ENCODE results near the gene COL19A1.
"Not testable (repeated sequence)": the region's sequence is repeated elsewhere in the genome, so short reads cannot be mapped to it uniquely, and the experiment has no call there.

Gene COL19A1

GRCh38 chr6:69900869-69901268 lies 34.5 kb downstream of the COL19A1 start:
- DNase-seq (ENCODE audit: low read depth in 2 of 2), result no peak

- no peak for DNase-seq (ENCODE audit: low read depth in 2 of 2)
These were observed 35.0 kb downstream of the COL19A1 start for GRCh38 chr6:69901361-69901760.

GRCh38 chr6:69907981-69908498 lies 41.7 kb downstream of the COL19A1 start:
- DNase-seq (ENCODE audit: low read depth in 2 of 2), result no peak

- DNase-seq (ENCODE audit: low read depth in 2 of 2), result no peak
These were observed 47.0 kb downstream of the COL19A1 start for GRCh38 chr6:69913361-69913760.

GRCh38 chr6:69914015-69914485 lies 47.7 kb downstream of the COL19A1 start:
- no peak for DNase-seq (ENCODE audit: low read depth in 2 of 2)

- DNase-seq (ENCODE audit: low read depth in 2 of 2), result no peak
These were observed 49.0 kb downstream of the COL19A1 start for GRCh38 chr6:69915346-69915745.

GRCh38 chr6:69917834-69918233 lies 51.5 kb downstream of the COL19A1 start:
- no peak for DNase-seq (ENCODE audit: low read depth in 2 of 2)

GRCh38 chr6:69918813-69919475 lies 52.6 kb downstream of the COL19A1 start:
- no peak for DNase-seq (ENCODE audit: low read depth in 2 of 2)

- DNase-seq (ENCODE audit: low read depth in 2 of 2), result not testable (repeated sequence)
These were observed 54.7 kb downstream of the COL19A1 start for GRCh38 chr6:69921066-69921465.

- not testable (repeated sequence) for DNase-seq (ENCODE audit: low read depth in 2 of 2)
These were observed 55.3 kb downstream of the COL19A1 start for GRCh38 chr6:69921611-69922010.

- no peak for DNase-seq (ENCODE audit: low read depth in 2 of 2)
These were observed 60.4 kb downstream of the COL19A1 start for GRCh38 chr6:69926745-69927144.

GRCh38 chr6:69933239-69933638 lies 66.9 kb downstream of the COL19A1 start:
- DNase-seq (ENCODE audit: low read depth in 2 of 2), result no peak

- DNase-seq (ENCODE audit: low read depth in 2 of 2), result no peak
These were observed 68.7 kb downstream of the COL19A1 start for GRCh38 chr6:69935079-69935478.

GRCh38 chr6:69936674-69937363 lies 70.5 kb downstream of the COL19A1 start:
- DNase-seq (ENCODE audit: low read depth in 2 of 2), result no peak

GRCh38 chr6:69937402-69938136 lies 71.2 kb downstream of the COL19A1 start:
- no peak for DNase-seq (ENCODE audit: low read depth in 2 of 2)

GRCh38 chr6:69942485-69942884 lies 76.1 kb downstream of the COL19A1 start:
- DNase-seq (ENCODE audit: low read depth in 2 of 2), result no peak

- no peak for DNase-seq (ENCODE audit: low read depth in 2 of 2)
These were observed 78.8 kb downstream of the COL19A1 start for GRCh38 chr6:69945192-69945591.

- no peak for DNase-seq (ENCODE audit: low read depth in 2 of 2)
These were observed 82.2 kb downstream of the COL19A1 start for GRCh38 chr6:69948479-69949114.

GRCh38 chr6:69953491-69953890 lies 87.1 kb downstream of the COL19A1 start:
- no peak for DNase-seq (ENCODE audit: low read depth in 2 of 2)

GRCh38 chr6:69954733-69955132 lies 88.4 kb downstream of the COL19A1 start:
- DNase-seq (ENCODE audit: low read depth in 2 of 2), result no peak

- DNase-seq (ENCODE audit: low read depth in 2 of 2), result no peak
These were observed 91.7 kb downstream of the COL19A1 start for GRCh38 chr6:69957985-69958559.

- DNase-seq (ENCODE audit: low read depth in 2 of 2), result no peak
These were observed 92.6 kb downstream of the COL19A1 start for GRCh38 chr6:69958978-69959377.

All from stimulated activated CD4-positive, alpha-beta T cell treated with anti-CD3 and anti-CD28 coated beads, Interleukin-1b, Interleukin-23, amount 100 ng/mL, for 1 hour (primary cell).